Measurements from ENCODE around the gene LETM1.

LETM1 gene

DNA sequence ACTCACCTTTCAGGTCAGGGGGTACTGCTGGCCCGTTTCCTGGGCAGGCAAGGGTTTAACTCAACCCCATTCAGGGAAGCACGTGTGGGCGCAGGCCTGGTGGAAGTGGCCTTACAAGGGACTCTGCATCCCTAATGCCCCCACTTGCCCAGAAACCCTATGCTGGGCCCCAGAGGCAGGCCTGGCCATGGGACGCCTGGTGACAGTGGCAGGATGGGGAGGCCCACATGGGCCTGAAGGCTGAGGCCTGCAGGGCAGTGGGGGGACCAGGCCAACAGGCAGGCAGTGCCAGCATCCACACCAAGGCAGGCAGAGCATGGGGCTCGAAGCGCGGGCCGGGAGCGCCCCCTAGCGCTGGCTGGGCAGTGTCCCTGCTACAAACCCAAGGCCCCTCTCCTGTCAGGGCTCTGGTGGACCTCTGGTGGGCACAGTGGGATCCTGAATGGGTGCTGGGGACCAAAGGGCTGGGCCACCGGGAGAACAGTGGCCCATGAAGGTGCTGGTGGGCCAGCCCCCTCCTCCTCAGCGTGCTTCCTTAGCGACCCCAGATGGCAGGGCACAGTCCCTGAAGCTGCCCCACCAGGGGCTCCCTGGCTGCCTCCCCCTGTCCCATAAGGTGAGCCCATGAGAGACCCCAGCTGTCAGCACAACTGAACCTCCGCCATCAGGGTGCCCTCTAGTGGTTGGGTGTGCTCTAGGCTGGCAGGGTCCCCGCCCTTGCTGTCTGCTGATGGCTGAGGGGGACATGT lies 46.0 kb downstream of the LETM1 start (continued):
- TF ChIP-seq, protein P1, sequence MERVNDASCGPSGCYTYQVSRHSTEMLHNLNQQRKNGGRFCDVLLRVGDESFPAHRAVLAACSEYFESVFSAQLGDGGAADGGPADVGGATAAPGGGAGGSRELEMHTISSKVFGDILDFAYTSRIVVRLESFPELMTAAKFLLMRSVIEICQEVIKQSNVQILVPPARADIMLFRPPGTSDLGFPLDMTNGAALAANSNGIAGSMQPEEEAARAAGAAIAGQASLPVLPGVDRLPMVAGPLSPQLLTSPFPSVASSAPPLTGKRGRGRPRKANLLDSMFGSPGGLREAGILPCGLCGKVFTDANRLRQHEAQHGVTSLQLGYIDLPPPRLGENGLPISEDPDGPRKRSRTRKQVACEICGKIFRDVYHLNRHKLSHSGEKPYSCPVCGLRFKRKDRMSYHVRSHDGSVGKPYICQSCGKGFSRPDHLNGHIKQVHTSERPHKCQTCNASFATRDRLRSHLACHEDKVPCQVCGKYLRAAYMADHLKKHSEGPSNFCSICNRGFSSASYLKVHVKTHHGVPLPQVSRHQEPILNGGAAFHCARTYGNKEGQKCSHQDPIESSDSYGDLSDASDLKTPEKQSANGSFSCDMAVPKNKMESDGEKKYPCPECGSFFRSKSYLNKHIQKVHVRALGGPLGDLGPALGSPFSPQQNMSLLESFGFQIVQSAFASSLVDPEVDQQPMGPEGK (CRISPR knock-in tag; IDR thresholded peaks at IDR 0.05; ENCODE audit: borderline replicate concordance): no peak
- TF ChIP-seq BACH2 (CRISPR knock-in tag; IDR thresholded peaks at IDR 0.05; ENCODE audit: borderline replicate concordance): no peak
- TF ChIP-seq ISL1 (CRISPR knock-in tag; IDR thresholded peaks at IDR 0.05): no peak
- TF ChIP-seq, protein P2, sequence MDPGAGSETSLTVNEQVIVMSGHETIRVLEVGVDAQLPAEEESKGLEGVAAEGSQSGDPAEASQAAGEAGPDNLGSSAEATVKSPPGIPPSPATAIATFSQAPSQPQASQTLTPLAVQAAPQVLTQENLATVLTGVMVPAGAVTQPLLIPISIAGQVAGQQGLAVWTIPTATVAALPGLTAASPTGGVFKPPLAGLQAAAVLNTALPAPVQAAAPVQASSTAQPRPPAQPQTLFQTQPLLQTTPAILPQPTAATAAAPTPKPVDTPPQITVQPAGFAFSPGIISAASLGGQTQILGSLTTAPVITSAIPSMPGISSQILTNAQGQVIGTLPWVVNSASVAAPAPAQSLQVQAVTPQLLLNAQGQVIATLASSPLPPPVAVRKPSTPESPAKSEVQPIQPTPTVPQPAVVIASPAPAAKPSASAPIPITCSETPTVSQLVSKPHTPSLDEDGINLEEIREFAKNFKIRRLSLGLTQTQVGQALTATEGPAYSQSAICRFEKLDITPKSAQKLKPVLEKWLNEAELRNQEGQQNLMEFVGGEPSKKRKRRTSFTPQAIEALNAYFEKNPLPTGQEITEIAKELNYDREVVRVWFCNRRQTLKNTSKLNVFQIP (CRISPR knock-in tag; IDR thresholded peaks at IDR 0.05; ENCODE audit: borderline replicate concordance, low read depth): no peak

DNA sequence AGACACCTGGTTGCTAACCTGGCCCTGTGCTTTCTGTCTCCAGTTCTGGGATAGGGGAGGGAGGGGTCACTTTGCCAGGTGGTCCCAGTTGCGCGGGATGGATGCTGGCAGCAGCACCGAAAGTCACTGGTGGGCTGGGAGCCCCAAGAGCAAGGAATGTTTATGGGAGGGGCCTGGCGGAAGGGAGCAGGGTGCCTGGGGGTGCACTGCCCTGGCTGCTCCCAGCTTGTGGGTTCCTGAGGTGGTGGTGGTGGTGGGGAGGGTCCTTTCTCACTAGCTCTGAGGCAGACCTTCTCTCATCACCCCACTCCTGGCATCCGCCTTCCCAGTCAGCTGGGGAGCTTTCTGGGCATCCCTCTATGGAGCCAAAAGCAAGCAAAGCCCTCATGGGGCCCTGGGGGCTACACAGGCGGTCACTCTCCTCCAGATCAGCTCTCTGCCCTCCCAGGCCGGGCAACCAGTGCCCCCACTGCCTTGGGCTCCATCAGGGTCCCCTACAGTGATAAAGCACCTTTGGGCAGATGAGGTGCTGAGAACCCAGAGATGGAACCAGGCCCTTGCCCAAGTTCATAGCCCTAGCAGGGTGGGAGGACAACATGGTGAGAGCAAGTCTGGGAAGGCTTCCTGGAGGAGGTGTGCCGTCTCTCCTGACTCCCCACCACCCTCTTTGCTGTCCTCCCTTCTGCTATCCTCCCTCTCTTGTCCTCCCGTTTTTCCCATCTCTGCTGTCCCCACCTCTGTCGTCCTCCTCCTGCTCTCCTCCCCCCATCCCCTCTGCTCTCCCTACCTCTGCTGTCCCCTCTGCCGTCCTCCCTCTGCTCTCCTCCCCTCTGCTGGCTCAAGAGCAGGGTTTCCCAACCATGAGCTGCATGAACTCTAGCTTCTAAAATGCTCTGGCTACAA lies 46.9 kb downstream of the LETM1 start:
- ATAC-seq: no peak
- no peak for TF ChIP-seq GLIS3 (CRISPR knock-in tag; IDR thresholded peaks at IDR 0.05)
- no peak for TF ChIP-seq RARB (CRISPR knock-in tag; IDR thresholded peaks at IDR 0.05)
- TF ChIP-seq, protein P1 (CRISPR knock-in tag; IDR thresholded peaks at IDR 0.05; ENCODE audit: borderline replicate concordance): no peak
- TF ChIP-seq, protein P3, sequence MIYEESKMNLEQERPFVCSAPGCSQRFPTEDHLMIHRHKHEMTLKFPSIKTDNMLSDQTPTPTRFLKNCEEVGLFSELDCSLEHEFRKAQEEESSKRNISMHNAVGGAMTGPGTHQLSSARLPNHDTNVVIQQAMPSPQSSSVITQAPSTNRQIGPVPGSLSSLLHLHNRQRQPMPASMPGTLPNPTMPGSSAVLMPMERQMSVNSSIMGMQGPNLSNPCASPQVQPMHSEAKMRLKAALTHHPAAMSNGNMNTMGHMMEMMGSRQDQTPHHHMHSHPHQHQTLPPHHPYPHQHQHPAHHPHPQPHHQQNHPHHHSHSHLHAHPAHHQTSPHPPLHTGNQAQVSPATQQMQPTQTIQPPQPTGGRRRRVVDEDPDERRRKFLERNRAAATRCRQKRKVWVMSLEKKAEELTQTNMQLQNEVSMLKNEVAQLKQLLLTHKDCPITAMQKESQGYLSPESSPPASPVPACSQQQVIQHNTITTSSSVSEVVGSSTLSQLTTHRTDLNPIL (CRISPR knock-in tag; IDR thresholded peaks at IDR 0.05; ENCODE audit: low read depth): no peak

DNA sequence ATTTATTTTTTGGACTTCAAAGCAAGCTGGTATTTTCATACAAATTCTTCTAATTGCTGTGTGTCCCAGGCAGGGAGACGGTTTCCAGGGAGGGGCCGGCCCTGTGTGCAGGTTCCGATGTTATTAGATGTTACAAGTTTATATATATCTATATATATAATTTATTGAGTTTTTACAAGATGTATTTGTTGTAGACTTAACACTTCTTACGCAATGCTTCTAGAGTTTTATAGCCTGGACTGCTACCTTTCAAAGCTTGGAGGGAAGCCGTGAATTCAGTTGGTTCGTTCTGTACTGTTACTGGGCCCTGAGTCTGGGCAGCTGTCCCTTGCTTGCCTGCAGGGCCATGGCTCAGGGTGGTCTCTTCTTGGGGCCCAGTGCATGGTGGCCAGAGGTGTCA lies 47.6 kb downstream of the LETM1 start:
- no peak for TF ChIP-seq ARNTL (CRISPR knock-in tag; IDR thresholded peaks at IDR 0.05; ENCODE audit: borderline replicate concordance, low read depth)
- TF ChIP-seq, protein P1 (CRISPR knock-in tag; IDR thresholded peaks at IDR 0.05; ENCODE audit: borderline replicate concordance): no peak
- no peak for TF ChIP-seq TOX (CRISPR knock-in tag; IDR thresholded peaks at IDR 0.05; ENCODE audit: borderline replicate concordance)
- TF ChIP-seq, protein P3 (CRISPR knock-in tag; IDR thresholded peaks at IDR 0.05; ENCODE audit: low read depth): no peak
- no peak for TF ChIP-seq RARB (CRISPR knock-in tag; IDR thresholded peaks at IDR 0.05)
- no peak for ATAC-seq

DNA sequence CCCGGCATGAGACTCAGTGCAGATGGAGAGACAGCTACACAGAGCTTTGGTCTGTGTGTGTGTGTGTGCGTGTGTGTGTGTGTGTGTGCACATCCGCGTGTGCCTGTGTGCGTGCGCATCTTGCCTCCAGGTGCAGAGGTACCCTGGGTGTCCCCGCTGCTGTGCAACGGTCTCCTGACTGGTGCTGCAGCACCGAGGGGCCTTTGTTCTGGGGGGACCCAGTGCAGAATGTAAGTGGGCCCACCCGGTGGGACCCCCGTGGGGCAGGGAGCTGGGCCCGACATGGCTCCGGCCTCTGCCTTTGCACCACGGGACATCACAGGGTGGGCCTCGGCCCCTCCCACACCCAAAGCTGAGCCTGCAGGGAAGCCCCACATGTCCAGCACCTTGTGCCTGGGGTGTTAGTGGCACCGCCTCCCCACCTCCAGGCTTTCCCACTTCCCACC lies 48.6 kb downstream of the LETM1 start:
- ATAC-seq: no peak
- no peak for TF ChIP-seq ZC3H10 (CRISPR knock-in tag; IDR thresholded peaks at IDR 0.05)
- no peak for TF ChIP-seq BACH2 (CRISPR knock-in tag; IDR thresholded peaks at IDR 0.05; ENCODE audit: borderline replicate concordance)
- TF ChIP-seq TOX (CRISPR knock-in tag; IDR thresholded peaks at IDR 0.05; ENCODE audit: borderline replicate concordance): no peak
- no peak for TF ChIP-seq GLIS3 (CRISPR knock-in tag; IDR thresholded peaks at IDR 0.05)
- no peak for TF ChIP-seq ZNF8 (CRISPR knock-in tag; IDR thresholded peaks at IDR 0.05)
- no peak for TF ChIP-seq ISL1 (CRISPR knock-in tag; IDR thresholded peaks at IDR 0.05)
- TF ChIP-seq, protein P4, sequence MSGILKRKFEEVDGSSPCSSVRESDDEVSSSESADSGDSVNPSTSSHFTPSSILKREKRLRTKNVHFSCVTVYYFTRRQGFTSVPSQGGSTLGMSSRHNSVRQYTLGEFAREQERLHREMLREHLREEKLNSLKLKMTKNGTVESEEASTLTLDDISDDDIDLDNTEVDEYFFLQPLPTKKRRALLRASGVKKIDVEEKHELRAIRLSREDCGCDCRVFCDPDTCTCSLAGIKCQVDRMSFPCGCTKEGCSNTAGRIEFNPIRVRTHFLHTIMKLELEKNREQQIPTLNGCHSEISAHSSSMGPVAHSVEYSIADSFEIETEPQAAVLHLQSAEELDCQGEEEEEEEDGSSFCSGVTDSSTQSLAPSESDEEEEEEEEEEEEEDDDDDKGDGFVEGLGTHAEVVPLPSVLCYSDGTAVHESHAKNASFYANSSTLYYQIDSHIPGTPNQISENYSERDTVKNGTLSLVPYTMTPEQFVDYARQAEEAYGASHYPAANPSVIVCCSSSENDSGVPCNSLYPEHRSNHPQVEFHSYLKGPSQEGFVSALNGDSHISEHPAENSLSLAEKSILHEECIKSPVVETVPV (CRISPR knock-in tag; IDR thresholded peaks at IDR 0.05): no peak
- TF ChIP-seq SNAI2 (CRISPR knock-in tag; IDR thresholded peaks at IDR 0.05): no peak
- TF ChIP-seq, protein P5, sequence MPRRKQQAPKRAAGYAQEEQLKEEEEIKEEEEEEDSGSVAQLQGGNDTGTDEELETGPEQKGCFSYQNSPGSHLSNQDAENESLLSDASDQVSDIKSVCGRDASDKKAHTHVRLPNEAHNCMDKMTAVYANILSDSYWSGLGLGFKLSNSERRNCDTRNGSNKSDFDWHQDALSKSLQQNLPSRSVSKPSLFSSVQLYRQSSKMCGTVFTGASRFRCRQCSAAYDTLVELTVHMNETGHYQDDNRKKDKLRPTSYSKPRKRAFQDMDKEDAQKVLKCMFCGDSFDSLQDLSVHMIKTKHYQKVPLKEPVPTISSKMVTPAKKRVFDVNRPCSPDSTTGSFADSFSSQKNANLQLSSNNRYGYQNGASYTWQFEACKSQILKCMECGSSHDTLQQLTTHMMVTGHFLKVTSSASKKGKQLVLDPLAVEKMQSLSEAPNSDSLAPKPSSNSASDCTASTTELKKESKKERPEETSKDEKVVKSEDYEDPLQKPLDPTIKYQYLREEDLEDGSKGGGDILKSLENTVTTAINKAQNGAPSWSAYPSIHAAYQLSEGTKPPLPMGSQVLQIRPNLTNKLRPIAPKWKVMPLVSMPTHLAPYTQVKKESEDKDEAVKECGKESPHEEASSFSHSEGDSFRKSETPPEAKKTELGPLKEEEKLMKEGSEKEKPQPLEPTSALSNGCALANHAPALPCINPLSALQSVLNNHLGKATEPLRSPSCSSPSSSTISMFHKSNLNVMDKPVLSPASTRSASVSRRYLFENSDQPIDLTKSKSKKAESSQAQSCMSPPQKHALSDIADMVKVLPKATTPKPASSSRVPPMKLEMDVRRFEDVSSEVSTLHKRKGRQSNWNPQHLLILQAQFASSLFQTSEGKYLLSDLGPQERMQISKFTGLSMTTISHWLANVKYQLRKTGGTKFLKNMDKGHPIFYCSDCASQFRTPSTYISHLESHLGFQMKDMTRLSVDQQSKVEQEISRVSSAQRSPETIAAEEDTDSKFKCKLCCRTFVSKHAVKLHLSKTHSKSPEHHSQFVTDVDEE (CRISPR knock-in tag; IDR thresholded peaks at IDR 0.05): no peak
- TF ChIP-seq RARB (CRISPR knock-in tag; IDR thresholded peaks at IDR 0.05): no peak
- TF ChIP-seq TCF4 (CRISPR knock-in tag; IDR thresholded peaks at IDR 0.05; ENCODE audit: borderline replicate concordance): no peak

Measured in SK-N-SH treated with all-trans-retinoic acid at 6 μM for 48 hours (cell line).